IPS-NIHi7 (cell line): ENCODE measurements around the gene PLA2G12B.
"Not testable (repeated sequence)": the region's sequence is repeated elsewhere in the genome, so short reads cannot be mapped to it uniquely, and the experiment has no call there.

Experiments
- DNase-seq: peaks from one replicate; pipeline ENCODE4 v3.0.0; 2012; ENCODE audit warnings: mixed read lengths; ENCODE audit errors: extremely low spot score

The PLA2G12B gene

DNA sequence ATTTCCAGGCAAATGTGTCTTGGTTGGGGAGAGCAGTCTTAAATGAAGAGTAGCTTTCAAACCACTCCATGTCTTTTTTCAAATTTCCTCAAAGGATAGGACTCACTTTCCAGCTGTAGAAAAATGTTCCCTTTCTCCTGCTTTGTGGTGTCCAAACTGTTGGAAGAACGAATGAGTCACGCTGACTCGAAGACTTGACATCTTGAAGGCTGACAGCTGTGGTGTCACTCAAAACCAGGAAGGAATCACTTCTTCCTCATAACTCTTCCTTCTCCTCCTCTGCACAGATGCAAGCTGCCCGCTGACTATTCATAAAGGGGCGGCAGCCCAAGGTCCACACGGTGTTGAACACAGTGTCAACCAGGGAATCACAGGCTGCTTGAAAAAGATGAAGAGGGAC lies 19.2 kb downstream of the PLA2G12B start:
- no peak for DNase-seq

DNA sequence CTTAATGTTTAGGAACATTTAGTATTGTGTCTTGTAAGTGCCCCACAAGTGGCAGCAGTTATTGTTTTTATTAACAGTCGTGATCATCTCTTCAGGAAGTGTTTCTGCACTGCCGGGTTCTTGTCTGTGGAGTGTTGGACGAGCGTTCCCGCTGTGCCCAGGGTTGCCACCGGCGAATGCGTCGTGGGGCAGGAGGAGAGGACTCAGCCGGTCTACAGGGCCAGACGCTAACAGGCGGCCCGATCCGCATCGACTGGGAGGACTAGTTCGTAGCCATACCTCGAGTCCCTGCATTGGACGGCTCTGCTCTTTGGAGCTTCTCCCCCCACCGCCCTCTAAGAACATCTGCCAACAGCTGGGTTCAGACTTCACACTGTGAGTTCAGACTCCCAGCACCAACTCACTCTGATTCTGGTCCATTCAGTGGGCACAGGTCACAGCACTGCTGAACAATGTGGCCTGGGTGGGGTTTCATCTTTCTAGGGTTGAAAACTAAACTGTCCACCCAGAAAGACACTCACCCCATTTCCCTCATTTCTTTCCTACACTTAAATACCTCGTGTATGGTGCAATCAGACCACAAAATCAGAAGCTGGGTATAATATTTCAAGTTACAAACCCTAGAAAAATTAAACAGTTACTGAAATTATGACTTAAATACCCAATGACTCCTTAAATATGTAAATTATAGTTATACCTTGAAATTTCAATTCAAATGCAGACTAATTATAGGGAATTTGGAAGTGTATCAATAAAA lies 22.2 kb downstream of the PLA2G12B start:
- no peak for DNase-seq

DNA sequence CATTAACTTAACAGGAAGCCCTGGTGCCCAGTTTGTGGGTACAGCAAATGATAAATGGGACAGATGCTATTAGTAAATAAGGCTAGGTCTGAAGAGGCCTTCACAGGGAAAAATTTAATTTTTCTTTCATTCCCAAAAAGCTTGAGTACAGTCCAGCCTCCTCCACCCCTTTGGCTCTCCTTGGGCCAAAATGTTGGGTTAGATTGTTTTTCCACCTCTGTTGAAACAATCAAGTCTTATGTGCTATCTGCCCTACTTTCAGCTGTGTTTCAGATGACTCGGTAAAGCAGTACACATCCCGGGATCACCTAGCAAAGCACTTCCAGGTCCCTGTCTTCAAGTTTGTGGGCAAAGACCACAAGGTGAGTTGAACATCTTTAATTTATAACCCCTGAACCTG lies 24.3 kb downstream of the PLA2G12B start:
- DNase-seq = no peak

DNA sequence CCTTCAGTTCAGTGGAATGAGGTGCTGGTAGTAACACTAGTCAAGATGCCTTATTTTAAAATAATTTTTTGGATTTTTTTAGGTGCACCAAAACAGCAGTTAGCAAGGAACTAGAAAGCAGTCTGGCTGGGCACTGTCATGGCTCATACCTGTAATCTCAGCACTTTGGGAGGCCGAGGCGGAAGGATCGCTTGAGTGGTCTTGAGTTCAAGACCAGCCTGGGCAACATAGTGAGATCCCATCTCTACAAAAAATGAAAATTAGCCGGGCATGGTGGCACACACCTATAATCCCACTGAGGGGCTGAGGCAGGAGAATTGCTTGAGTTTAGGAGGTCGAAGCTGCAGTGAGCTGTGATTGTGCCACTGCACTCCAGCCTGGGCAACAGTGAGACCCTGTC lies 25.8 kb downstream of the PLA2G12B start:
- no peak for DNase-seq

DNA sequence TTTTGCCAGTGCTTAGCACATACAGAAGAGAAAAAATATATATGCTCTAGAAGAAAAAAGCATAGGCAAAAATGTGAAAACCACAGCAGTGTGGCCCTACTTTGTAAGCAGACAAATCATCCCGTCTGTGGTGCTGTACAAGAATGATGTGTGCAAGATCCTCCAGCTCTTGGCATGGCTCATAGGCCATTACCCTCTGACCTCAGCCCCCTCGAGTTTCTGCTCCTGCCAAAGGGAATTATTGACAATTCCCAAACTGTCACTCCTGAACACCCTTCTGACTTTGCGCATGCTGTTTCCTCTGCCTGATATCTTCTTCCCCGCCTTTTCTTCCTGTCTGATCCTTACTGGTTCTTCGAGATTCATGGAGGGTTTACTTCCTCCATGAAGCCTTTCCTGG lies 27.1 kb downstream of the PLA2G12B start:
- DNase-seq = no peak

DNA sequence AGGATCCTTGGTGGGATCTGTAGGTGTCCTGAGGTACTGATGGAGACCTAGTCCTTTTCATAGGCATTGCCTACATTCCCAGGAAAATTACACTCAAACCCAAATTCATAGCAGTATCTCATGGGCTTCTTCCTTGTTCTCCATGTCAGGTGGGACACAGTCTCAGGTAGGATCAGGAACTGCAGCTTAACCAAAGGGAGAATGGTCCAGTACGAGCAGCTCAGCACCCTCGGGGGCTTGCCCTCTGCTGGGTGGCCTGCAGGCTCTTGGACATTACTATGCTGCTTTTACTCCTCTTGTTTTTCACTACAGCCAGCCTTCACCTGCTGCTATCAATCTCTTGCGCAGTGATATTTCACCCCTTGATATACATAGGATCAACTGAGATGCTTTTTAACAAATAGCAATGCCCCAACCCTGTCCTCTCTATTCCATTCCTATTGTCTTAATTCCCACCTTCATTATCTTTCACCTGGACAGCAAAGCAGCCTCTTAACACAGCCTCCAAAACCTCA lies 28.6 kb downstream of the PLA2G12B start:
- no peak for DNase-seq

- DNase-seq = no peak
Observed at GRCh38 chr10:72924351-72924750, 30.3 kb downstream of the PLA2G12B start.

- DNase-seq = not testable (repeated sequence)
Observed at GRCh38 chr10:72921147-72921683, 33.4 kb downstream of the PLA2G12B start.

GRCh38 chr10:72918352-72918751 lies 36.3 kb downstream of the PLA2G12B start:
- no peak for DNase-seq

- DNase-seq = not testable (repeated sequence)
Observed at GRCh38 chr10:72917803-72918332, 36.7 kb downstream of the PLA2G12B start.

DNA sequence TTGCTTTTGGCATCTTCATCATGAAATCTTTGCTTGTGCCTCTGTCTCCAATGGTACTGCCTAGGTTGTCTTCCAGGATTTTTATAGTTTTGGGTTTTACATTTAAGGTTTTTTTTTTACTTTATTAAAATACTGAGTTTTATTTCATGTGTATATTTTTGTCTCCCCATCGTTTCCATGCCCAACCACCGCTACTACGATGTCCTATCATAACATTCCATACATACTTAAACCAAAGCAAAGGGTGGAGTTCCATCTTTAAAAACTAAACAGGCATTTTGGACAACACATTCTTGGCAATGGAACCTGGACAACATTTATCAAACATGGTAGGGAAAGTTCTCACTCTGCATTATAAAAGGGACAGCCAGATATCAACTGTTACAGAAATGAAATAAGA lies 37.4 kb downstream of the PLA2G12B start:
- not testable (repeated sequence) for DNase-seq

DNA sequence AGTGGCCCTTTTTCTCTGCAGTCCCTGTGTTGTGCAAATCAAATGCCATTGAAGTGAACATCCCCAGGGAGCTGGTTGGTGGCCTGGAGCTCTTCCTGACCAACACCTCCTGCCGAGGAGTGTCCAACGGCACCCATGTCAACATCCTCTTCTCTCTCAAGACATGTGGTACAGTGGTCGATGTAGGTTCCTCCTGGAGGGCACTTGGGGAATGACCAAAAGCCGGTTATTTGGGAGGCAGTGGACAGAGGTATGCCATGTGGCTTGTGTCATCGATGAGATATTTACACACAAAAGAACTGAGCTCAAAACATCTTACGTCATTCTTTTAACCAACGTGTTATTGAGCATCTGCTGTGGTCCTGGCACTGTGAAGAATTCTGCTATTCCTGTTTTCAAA lies 41.3 kb downstream of the PLA2G12B start:
- no peak for DNase-seq

GRCh38 chr10:72912736-72913135 lies 41.9 kb downstream of the PLA2G12B start:
- DNase-seq = no peak

GRCh38 chr10:72911758-72912157 lies 42.8 kb downstream of the PLA2G12B start:
- DNase-seq = no peak

DNA sequence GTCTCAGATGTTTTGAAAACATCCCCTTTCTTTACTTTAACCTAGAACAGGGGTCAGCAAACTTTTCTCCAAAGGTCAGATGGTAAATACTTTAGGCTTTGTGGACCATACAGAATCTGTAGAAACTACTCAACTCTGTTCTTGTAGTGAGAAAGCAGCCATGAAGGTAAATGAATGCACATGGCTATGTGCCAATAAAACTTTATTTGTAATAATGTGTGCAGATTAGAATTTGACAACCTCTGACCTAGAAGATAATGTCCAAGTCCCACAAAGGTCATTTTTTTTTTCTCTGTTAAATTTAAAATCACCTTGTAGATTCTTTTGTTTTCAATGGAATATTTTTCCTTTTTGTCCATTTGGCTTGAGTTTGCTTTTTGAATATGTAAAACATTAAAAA lies 43.9 kb downstream of the PLA2G12B start:
- DNase-seq = no peak

DNA sequence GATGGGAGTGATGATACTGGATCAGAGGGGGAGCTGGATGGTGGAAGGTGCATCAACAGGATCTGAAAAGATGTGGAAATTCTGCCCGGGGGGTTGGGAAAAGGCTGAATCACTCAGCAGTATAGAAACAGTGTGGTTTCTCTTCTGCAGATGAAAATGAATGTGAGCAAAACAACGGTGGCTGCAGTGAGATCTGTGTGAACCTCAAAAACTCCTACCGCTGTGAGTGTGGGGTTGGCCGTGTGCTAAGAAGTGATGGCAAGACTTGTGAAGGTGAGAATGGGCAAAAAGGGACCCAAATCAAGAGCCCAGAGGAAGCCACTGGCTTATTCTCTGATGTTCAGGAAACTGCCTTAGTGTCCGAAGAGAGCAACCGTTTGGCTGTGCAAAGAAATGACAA lies 48.2 kb downstream of the PLA2G12B start:
- no peak for DNase-seq

DNA sequence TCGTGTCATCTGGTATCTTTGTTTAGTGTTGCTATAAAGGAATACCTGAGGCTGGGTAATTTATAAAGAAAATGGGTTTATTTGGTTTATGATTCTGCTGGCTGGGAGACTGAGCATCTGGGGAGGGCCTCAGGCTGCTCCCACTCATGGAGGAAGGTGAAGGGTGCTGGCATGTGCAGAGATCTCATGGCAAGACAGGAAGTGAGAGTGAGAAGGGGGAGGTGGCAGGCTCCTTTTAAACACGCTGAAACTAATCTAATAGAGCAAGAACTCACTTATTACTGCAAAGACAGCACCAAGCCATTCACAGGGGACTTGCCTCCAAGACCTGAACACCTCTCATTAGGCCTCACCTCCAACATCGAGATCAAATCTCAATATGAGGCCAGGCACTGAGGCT lies 49.8 kb downstream of the PLA2G12B start:
- no peak for DNase-seq

DNA sequence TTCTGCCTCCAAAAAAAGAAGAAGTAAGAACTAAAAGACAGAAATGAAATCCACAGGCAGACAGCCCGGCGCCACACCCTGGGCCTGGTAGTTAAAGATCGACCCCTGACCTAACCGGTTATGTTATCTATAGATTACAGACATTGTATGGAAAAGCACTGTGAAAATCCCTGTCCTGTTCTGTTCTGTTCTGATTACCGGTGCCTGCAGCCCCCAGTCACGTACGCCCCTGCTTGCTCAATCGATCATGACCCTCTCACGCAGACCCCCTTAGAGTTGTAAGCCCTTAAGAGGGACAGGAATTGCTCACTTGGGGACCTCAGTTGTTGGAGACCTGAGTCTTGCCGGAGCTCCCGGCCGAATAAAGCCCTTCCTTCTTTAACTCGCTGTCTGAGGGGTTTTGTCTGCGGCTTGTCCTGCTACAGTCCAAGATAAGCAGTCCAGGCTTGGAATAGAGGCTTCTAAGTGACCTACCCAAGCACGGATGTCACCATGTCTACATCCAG lies 50.6 kb downstream of the PLA2G12B start:
- DNase-seq = not testable (repeated sequence)

DNA sequence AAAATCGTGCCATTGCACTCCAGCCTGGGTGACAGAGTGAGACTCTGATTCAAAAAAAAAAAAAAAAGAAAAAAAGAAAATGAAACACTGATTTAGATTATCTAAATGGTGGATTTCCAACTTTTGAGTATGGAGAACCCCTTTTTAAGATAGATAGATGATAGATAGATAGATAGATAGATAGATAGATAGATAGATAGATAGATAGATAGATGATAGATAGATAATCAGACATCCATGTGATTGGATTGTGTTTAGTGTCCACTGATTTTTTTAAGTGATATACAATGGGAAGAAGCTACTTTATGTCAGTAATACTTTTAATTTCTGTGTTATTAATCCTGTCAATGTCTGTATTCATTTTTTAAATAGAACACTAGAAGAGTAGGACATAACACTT lies 55.1 kb downstream of the PLA2G12B start:
- DNase-seq = no peak

DNA sequence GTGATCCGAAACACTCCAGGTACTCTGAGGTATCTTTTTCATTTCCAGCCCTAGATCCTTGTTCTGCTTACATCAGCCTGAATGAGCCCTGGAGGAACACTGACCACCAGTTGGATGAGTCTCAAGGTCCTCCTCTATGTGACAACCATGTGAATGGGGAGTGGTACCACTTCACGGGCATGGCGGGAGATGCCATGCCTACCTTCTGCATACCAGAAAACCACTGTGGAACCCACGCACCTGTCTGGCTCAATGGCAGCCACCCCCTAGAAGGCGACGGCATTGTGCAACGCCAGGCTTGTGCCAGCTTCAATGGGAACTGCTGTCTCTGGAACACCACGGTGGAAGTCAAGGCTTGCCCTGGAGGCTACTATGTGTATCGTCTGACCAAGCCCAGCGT lies 56.0 kb downstream of the PLA2G12B start:
- DNase-seq = no peak

- DNase-seq = no peak
Observed at GRCh38 chr10:72895236-72895850, 59.3 kb downstream of the PLA2G12B start.

DNA sequence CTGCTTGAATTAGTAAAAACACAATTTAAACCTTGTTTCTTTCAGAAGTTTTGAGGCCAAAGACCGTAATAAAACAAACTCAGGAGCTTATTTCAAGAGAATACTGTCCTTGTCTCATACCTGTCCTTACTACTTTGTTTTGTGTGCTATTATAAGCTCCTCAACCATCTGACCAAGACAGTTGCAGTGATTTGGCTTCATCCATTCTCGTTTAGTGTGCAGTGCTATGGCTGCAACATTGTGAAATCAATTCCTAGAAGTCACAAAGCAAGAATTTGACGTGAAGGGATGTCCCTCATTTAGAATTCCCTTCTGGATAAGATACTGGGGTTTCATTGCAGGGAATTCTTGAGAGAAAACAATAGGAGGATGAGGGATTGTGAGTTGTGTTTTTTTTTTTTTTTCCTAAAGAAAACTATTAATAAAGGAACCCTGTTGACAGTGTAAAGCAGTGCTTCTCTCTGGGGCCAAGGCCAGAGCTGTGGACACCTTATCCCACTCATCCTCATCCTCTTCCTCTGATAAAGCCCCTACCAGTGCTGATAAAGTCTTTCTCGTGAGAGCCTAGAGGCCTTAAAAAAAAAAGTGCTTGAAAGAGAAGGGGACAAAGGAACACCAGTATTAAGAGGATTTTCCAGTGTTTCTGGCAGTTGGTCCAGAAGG lies 61.3 kb downstream of the PLA2G12B start, which contains the start of gene OIT3:
TSS of gene OIT3 (plus strand) at position 604 of the 663 bp plus-strand sequence. CDS start 60 bp downstream, outside the sequence.
- DNase-seq = no peak
